Heart left ventricle (tissue), 13 donors: ENCODE results near the gene DCAF5.

Experiments
- CTCF ChIP-seq, 12 donors: fragments of 200-600 bp; sonication (generic) in 4 of 12; IDR thresholded peaks; one replicate each; pipeline versions ENCODE4 v1.5.0 to v1.8.0; 2018 to 2022; ENCODE audit warnings: antibody characterized with exemption in 12 of 12, mild to moderate bottlenecking in 5 of 12
- POLR2A ChIP-seq, 2 donors: fragments of 450-650 bp; IDR thresholded peaks; one replicate each; pipeline ENCODE4 v1.6.1; 2017; ENCODE audit warnings: antibody characterized with exemption in 2 of 2, mild to moderate bottlenecking in 2 of 2, moderate library complexity in 2 of 2
- donor health status: ischemic (EF 13 %, LVEDD 7.1; RV severe dilation, severe dysfunction).
- donor health status: DM: no; HTN: yes; CAD: no.
- donor health status: DM: no; HTN: no; CAD: no.
- donor health status: ischemic (EF 25% LVEDD 6.9; RV normal size, moderate dysfunction).
- donor health status: ischemic (EF 25% LVEDD 5.7; RV mildly dilated, moderate dysfunction).
- donor health status: ischemic (EF 35%, LVEDD 5.7; RV mildly dilated, moderate dysfunction).
- donor health status: nonischemic (EF 11% LVEDD 7.7; RV severe dilation, severe dysfunction).
- donor health status: DM: yes; HTN: yes; CAD: no.
- donor health status: PGD.
- donor health status: ischemic (EF 29% LVEDD 5.4; RV normal size, mild dysfunction).
- donor health status: nonischemic (EF 23%, LVEDD 6.1; RV moderate dilation, normal function).

GRCh38 chr14:69066396-69067171, 86.3 kb downstream of the DCAF5 start:
- TF ChIP-seq CTCF (IDR thresholded peaks at IDR 0.05) (no peak), POLR2A (IDR thresholded peaks at IDR 0.05) (no peak)
